Skeletal muscle satellite cell (primary cell): ENCODE results near the gene TOMM20.
"Not testable (repeated sequence)": the region's sequence is repeated elsewhere in the genome, so short reads cannot be mapped to it uniquely, and the experiment has no call there.

ENCODE experiments used
- H3K27me3 ChIP-seq: 2 replicates; pipeline ENCODE4 v1.7.0; 2013; ENCODE audit warnings: low read length; ENCODE audit not compliant: control insufficient read depth, insufficient read depth
- H3K36me3 ChIP-seq: 2 replicates; pipeline ENCODE4 v1.7.0; 2013; ENCODE audit warnings: mild to moderate bottlenecking, control low read depth, low read length; ENCODE audit not compliant: insufficient read depth
- H3K4me1 ChIP-seq: 2 replicates; pipeline ENCODE4 v1.7.0; 2013; ENCODE audit warnings: low read length; ENCODE audit not compliant: control insufficient read depth, insufficient read depth
- H3K4me2 ChIP-seq: 2 replicates; pipeline ENCODE4 v1.7.0; 2013; ENCODE audit warnings: mild to moderate bottlenecking, low read length
- H3K4me3 ChIP-seq: 2 replicates; pipeline ENCODE4 v1.7.0; 2013; ENCODE audit warnings: low read length
- H3K9ac ChIP-seq: 2 replicates; pipeline ENCODE4 v1.7.0; 2013; ENCODE audit warnings: mild to moderate bottlenecking, low read depth, low read length, moderate library complexity
- H3K9me3 ChIP-seq: replicated peaks from 2 replicates; pipeline ENCODE4 v1.7.0; 2013; ENCODE audit warnings: mild to moderate bottlenecking, control low read depth, low read length

TOMM20 gene

GRCh38 chr1:235088907-235089306, 39.7 kb downstream of the TOMM20 start:
- Histone ChIP-seq H3K27me3 (no peaks in the 10 kb centered on the region), H3K4me2 (no peak overlapping the region), H3K4me1 (peaks cover 7% of the 10 kb centered on the region), H3K36me3 (no peaks in the 10 kb centered on the region), H3K9me3 (no peaks in the 10 kb centered on the region), H3K4me3 (no peak overlapping the region), H3K9ac (no peak overlapping the region)

- no peak overlapping the region for H3K4me2 ChIP-seq
- H3K4me3 ChIP-seq: no peak overlapping the region
- H3K9ac ChIP-seq: no peak overlapping the region
- no peaks in the 10 kb centered on the region for H3K27me3 ChIP-seq
- H3K9me3 ChIP-seq: no peaks in the 10 kb centered on the region
- H3K36me3 ChIP-seq: no peaks in the 10 kb centered on the region
- peaks cover 8% of the 10 kb centered on the region for H3K4me1 ChIP-seq
Measured at GRCh38 chr1:235088430-235088829, 40.2 kb downstream of the TOMM20 start.

- no peak overlapping the region for H3K4me2 ChIP-seq
Measured at GRCh38 chr1:235087906-235088305, 40.7 kb downstream of the TOMM20 start.

GRCh38 chr1:235085411-235086117, 43.1 kb downstream of the TOMM20 start:
- H3K36me3 ChIP-seq, H3K9ac ChIP-seq, H3K27me3 ChIP-seq, H3K4me2 ChIP-seq, H3K9me3 ChIP-seq, H3K4me3 ChIP-seq: not testable (repeated sequence)
- H3K4me1 ChIP-seq: peaks cover 17% of the 10 kb centered on the region

More at GRCh38 chr1:235087906-235088305, 40.7 kb downstream of the TOMM20 start:
- H3K9me3 ChIP-seq: no peaks in the 10 kb centered on the region
- no peaks in the 10 kb centered on the region for H3K27me3 ChIP-seq
- H3K4me3 ChIP-seq: no peak overlapping the region
- H3K9ac ChIP-seq: no peak overlapping the region
- H3K4me1 ChIP-seq: peaks cover 12% of the 10 kb centered on the region
- H3K36me3 ChIP-seq: no peaks in the 10 kb centered on the region

- not testable (repeated sequence) for H3K4me2 ChIP-seq, H3K9ac ChIP-seq, H3K9me3 ChIP-seq, H3K36me3 ChIP-seq, H3K4me3 ChIP-seq, H3K27me3 ChIP-seq
- peaks cover 59% of the 10 kb centered on the region for H3K4me1 ChIP-seq
Measured at GRCh38 chr1:235080788-235081187, 47.8 kb downstream of the TOMM20 start.

- H3K27me3 ChIP-seq, H3K4me3 ChIP-seq, H3K4me2 ChIP-seq, H3K36me3 ChIP-seq, H3K9me3 ChIP-seq: not testable (repeated sequence)
- Histone ChIP-seq H3K9ac (peak overlapping the region; percentile 57), H3K4me1 (peaks cover 64% of the 10 kb centered on the region)
Measured at GRCh38 chr1:235080297-235080657, 48.4 kb downstream of the TOMM20 start.

GRCh38 chr1:235079443-235080296, 49.0 kb downstream of the TOMM20 start:
- peak overlapping the region; percentile 57 for H3K9ac ChIP-seq
- no peaks in the 10 kb centered on the region for H3K36me3 ChIP-seq
- H3K4me2 ChIP-seq: peak overlapping the region; percentile 17
- H3K4me1 ChIP-seq: peaks cover 70% of the 10 kb centered on the region
- H3K4me3 ChIP-seq: no peak overlapping the region
- no peaks in the 10 kb centered on the region for H3K9me3 ChIP-seq
- H3K27me3 ChIP-seq: no peaks in the 10 kb centered on the region

GRCh38 chr1:235078480-235079381, 49.9 kb downstream of the TOMM20 start:
- no peaks in the 10 kb centered on the region for H3K9me3 ChIP-seq
- peaks cover 74% of the 10 kb centered on the region for H3K4me1 ChIP-seq
- no peaks in the 10 kb centered on the region for H3K27me3 ChIP-seq
- H3K4me3 ChIP-seq: no peak overlapping the region
- H3K36me3 ChIP-seq: no peaks in the 10 kb centered on the region
- H3K9ac ChIP-seq: peak overlapping the region; percentile 57
- peak overlapping the region; percentile 17 for H3K4me2 ChIP-seq

GRCh38 chr1:235077571-235078479, 50.8 kb downstream of the TOMM20 start:
- H3K4me3 ChIP-seq: no peak overlapping the region
- no peaks in the 10 kb centered on the region for H3K9me3 ChIP-seq
- H3K27me3 ChIP-seq: no peaks in the 10 kb centered on the region
- H3K4me1 ChIP-seq: peaks cover 75% of the 10 kb centered on the region
- H3K9ac ChIP-seq: peak overlapping the region; percentile 41
- no peak overlapping the region for H3K4me2 ChIP-seq
- H3K36me3 ChIP-seq: no peaks in the 10 kb centered on the region

GRCh38 chr1:235077163-235077540, 51.5 kb downstream of the TOMM20 start:
- Histone ChIP-seq H3K4me3 (no peak overlapping the region), H3K27me3 (no peaks in the 10 kb centered on the region), H3K4me1 (peaks cover 71% of the 10 kb centered on the region), H3K36me3 (no peaks in the 10 kb centered on the region), H3K9me3 (no peaks in the 10 kb centered on the region), H3K9ac (peak overlapping the region; percentile 41), H3K4me2 (no peak overlapping the region)
